K562 (cell line): ENCODE measurements around the gene MTG2. TPM values are rescaled to one million over a fixed set of nuclear protein-coding genes. Genes with fewer than 3 reads are reported as not detected.

Source experiments
- ATAC-seq: fragments of 200-7000 bp; cut with Tn5 transposase; 3 replicates; pipeline ENCODE4 v1.9.1; 2020; ENCODE audit warnings: moderate library complexity
- BruUV-seq: library from RNA; stranded (reverse); fragments of 400-500 nt; replicated peaks from 2 replicates; lab custom pipeline; 2021; lab: Mats Ljungman, UMichigan
- CTCF ChIA-PET: fragments of 300-600 bp; formaldehyde crosslinking; extraction: SDS; loops from one replicate; lab custom pipeline; 2021; ENCODE audit warnings: low intra/inter-chr PET ratio; lab: Yijun Ruan, JAX
- POLR2A ChIA-PET: fragments of 300-600, 350-650 bp; sonication (Branson Sonifier 250); formaldehyde crosslinking; extraction: SDS; loops from one replicate; lab custom pipeline; 2021; ENCODE audit warnings: antibody characterized with exemption, inconsistent platforms; lab: Yijun Ruan, JAX
- DNase-seq, 4 experiments: peaks; one replicate each; pipeline versions ENCODE4 v3.0.0 to v3.0.0-alpha.2; 2011 to 2018; ENCODE audit warnings: low spot score in 3 of 4, mixed read lengths in 3 of 4; ENCODE audit errors: extremely low read depth in 1 of 4
- FAIRE-seq: peaks from 2 replicates; lab custom pipeline; 2011; peaks lifted over from hg19 to GRCh38; lab: Jason Lieb, UNC
- H2AFZ ChIP-seq: 2 replicates; pipeline ENCODE4 v1.6.0; 2011; ENCODE audit warnings: low read depth, low read length, control low read depth, inconsistent platforms
- H3K27ac ChIP-seq: fragments of 200-600 bp; 3 replicates; pipeline ENCODE4 v1.8.0; 2011; ENCODE audit warnings: low read depth, mild to moderate bottlenecking, control low read depth, inconsistent platforms, low read length, moderate library complexity, mixed read lengths; ENCODE audit errors: extremely low read depth
- H3K27me3 ChIP-seq, 2 experiments: fragments of 300-600 bp in 1 of 2; 2 replicates in 1 of 2; 3 replicates in 1 of 2; pipeline versions ENCODE4 v1.6.0 to v1.8.0; 2011; ENCODE audit warnings: inconsistent platforms in 2 of 2, low read length in 2 of 2, mild to moderate bottlenecking in 1 of 2, mixed read lengths in 1 of 2, moderate library complexity in 1 of 2; ENCODE audit not compliant: control insufficient read depth in 2 of 2, insufficient read depth in 2 of 2
- H3K36me3 ChIP-seq: fragments of 300-600 bp; 3 replicates; pipeline ENCODE4 v1.8.0; 2011; ENCODE audit warnings: mild to moderate bottlenecking, low read length, inconsistent platforms; ENCODE audit not compliant: control insufficient read depth, insufficient read depth
- H3K4me1 ChIP-seq, 2 experiments: fragments of 200-600 bp in 1 of 2; replicated peaks in 1 of 2; 2 replicates in 1 of 2; 3 replicates in 1 of 2; pipeline versions ENCODE4 v1.5.1 to v1.8.0; 2011; ENCODE audit warnings: inconsistent platforms in 2 of 2, low read length in 2 of 2, mild to moderate bottlenecking in 1 of 2, mixed read lengths in 1 of 2, moderate library complexity in 1 of 2; ENCODE audit not compliant: control insufficient read depth in 2 of 2, insufficient read depth in 2 of 2
- H3K4me2 ChIP-seq: 2 replicates; pipeline ENCODE4 v1.6.1; 2011; ENCODE audit warnings: low read length, control low read depth, inconsistent platforms, mixed read lengths; ENCODE audit not compliant: insufficient read depth
- H3K4me3 ChIP-seq: fragments of 200-600 bp; sonication (generic), shearing (Covaris generic); 2 replicates; pipeline ENCODE4 v1.5.1; 2016; ENCODE audit warnings: control low read depth, inconsistent platforms
- H3K79me2 ChIP-seq: fragments of 200-600 bp; 3 replicates; pipeline ENCODE4 v1.8.0; 2011; ENCODE audit warnings: low read length, inconsistent platforms; ENCODE audit not compliant: control insufficient read depth, insufficient read depth
- H3K9ac ChIP-seq, 2 experiments: 2 replicates each; pipeline versions ENCODE4 v1.6.0 to v1.6.1; 2011; ENCODE audit warnings: low read depth in 2 of 2, low read length in 2 of 2, control low read depth in 1 of 2, inconsistent platforms in 1 of 2, mild to moderate bottlenecking in 1 of 2, mixed read lengths in 1 of 2; ENCODE audit not compliant: insufficient read depth in 1 of 2
- H3K9me1 ChIP-seq: one replicate; pipeline ENCODE4 v1.6.0; 2011; ENCODE audit warnings: inconsistent platforms, mild to moderate bottlenecking, low read length, moderate library complexity; ENCODE audit not compliant: control insufficient read depth, insufficient read depth
- H3K9me3 ChIP-seq: replicated peaks from 2 replicates; pipeline ENCODE4 v1.5.1; 2011; ENCODE audit warnings: low read depth, low read length, inconsistent platforms; ENCODE audit not compliant: control insufficient read depth, insufficient read depth
- H4K20me1 ChIP-seq: replicated peaks from 2 replicates; pipeline ENCODE4 v1.6.1; 2011; ENCODE audit warnings: low read length, inconsistent platforms, mixed read lengths; ENCODE audit not compliant: control insufficient read depth, insufficient read depth
- GATAD2A ChIP-seq: fragments of 450-650 bp; IDR thresholded peaks from 2 replicates; pipeline ENCODE4 v1.6.1; 2017
- GTF2A2 ChIP-seq: IDR thresholded peaks from 2 replicates; pipeline ENCODE4 v1.6.1; 2016; ENCODE audit warnings: mild to moderate bottlenecking, missing genetic modification characterization, missing compliant biosample characterization
- IRF2 ChIP-seq: sonication (generic); formaldehyde crosslinking; IDR thresholded peaks from 2 replicates; pipeline ENCODE4 v1.8.1; 2022; ENCODE audit warnings: mild to moderate bottlenecking, missing genetic modification reagents
- KAT2B ChIP-seq: IDR thresholded peaks from one replicate; pipeline ENCODE4 v1.6.1; 2012; ENCODE audit warnings: low read depth, mild to moderate bottlenecking, control low read depth, inconsistent platforms, low read length, moderate library complexity
- MECOM ChIP-seq: fragments of 250-450 bp; sonication (Bioruptor Pico); IDR thresholded peaks from 2 replicates; pipeline ENCODE4 v1.8.0; 2022; ENCODE audit warnings: inconsistent platforms
- ZFP36 ChIP-seq: fragments of 150-350 bp; IDR thresholded peaks from 2 replicates; pipeline ENCODE4 v1.6.1; 2018; ENCODE audit warnings: low read length, low read depth; ENCODE audit not compliant: partially characterized antibody
- ZNF551 ChIP-seq: fragments of 250-450 bp; sonication (Bioruptor Pico); IDR thresholded peaks from 2 replicates; pipeline ENCODE4 v1.5.0; 2021; ENCODE audit warnings: mild to moderate bottlenecking, moderate library complexity
- WGBS: fragments of 100-300 bp; shearing (Covaris generic); methylation state at CpG from one replicate; pipeline ENCODE4 v1.1.6; 2016; ENCODE audit warnings: low coverage, mixed read lengths; ENCODE audit not compliant: insufficient coverage; ENCODE audit errors: missing lambda C conversion rate; 5-methylcytosine and 5-hydroxymethylcytosine counted together
- in situ Hi-C: fragments of 300-500 bp; cut with MboI; formaldehyde crosslinking; loops from 4 replicates; pipeline ENCODE4 v1.15.0; 2018; ENCODE audit warnings: inconsistent platforms, mixed read lengths
- intact Hi-C: fragments of 100-400 bp; cut with micrococcal nuclease; formaldehyde crosslinking; loops from 2 replicates; pipeline ENCODE4 v1.14.2; 2022
- polyA plus RNA-seq, 8 experiments: library from polyadenylated mRNA; depleted of rRNA in 4 of 8; stranded (reverse) in 5 of 8; unstranded in 3 of 8; fragments of >200 nt; fragmentation: Nextera tagmentation in 2 of 8; fragmentation: Illumina TruSeq in 1 of 8; extraction: Ambion mirVana in 2 of 8; extraction: Trizol in 1 of 8; gene quantifications; 2 replicates each; pipeline versions ENCODE4 v1.2.1 to v1.2.3, GENCODE V29; 2011 to 2014; ENCODE audit warnings: inconsistent platforms in 1 of 8, missing spikeins in 1 of 8
- total RNA-seq, 7 experiments: library from RNA; depleted of rRNA in 6 of 7; stranded (reverse); fragments of >200 nt in 6 of 7; fragmentation: Illumina TruSeq in 2 of 7; extraction: Trizol in 2 of 7; gene quantifications; 2 replicates each; pipeline versions ENCODE4 v1.2.1 to v1.2.3, GENCODE V29; 2011 to 2021; ENCODE audit warnings: low replicate concordance in 1 of 7
- TF ChIP-seq, protein P1 (sequence below): sonication (generic); formaldehyde crosslinking; IDR thresholded peaks from 2 replicates; pipeline ENCODE4 v1.8.0; 2022; ENCODE audit warnings: mild to moderate bottlenecking, low read depth, missing genetic modification reagents
- TF ChIP-seq, protein P2 (sequence below): fragments of 450-650 bp; IDR thresholded peaks from 2 replicates; pipeline ENCODE4 v1.6.1; 2016; ENCODE audit warnings: low read depth, mild to moderate bottlenecking, moderate library complexity
- TF ChIP-seq, protein P3 (sequence below), 2 experiments: fragments of 450-650 bp in 1 of 2; IDR thresholded peaks; 2 replicates each; pipeline ENCODE4 v1.6.1; 2011 to 2017; ENCODE audit warnings: low read depth in 2 of 2, antibody characterized with exemption in 1 of 2, borderline replicate concordance in 1 of 2, low read length in 1 of 2, mild to moderate bottlenecking in 1 of 2, mixed read lengths in 1 of 2; ENCODE audit not compliant: control insufficient read depth in 1 of 2
- TF ChIP-seq, protein P4 (sequence below), 2 experiments: IDR thresholded peaks; 2 replicates each; pipeline ENCODE4 v1.6.1; 2011; ENCODE audit warnings: borderline replicate concordance in 1 of 2, control low read depth in 1 of 2, low read depth in 1 of 2, low read length in 1 of 2, mild to moderate bottlenecking in 1 of 2, mixed read lengths in 1 of 2, moderate library complexity in 1 of 2; ENCODE audit not compliant: insufficient read depth in 1 of 2, insufficient read length in 1 of 2, poor library complexity in 1 of 2, severe bottlenecking in 1 of 2; ENCODE audit errors: extremely low read depth in 1 of 2

MTG2 gene
- total and polyA plus RNA-seq, 9 of the 15 experiments (the other 6 are each of a cell fraction or from before 2014, with no cell fraction given), result 8.7 to 67.5 (median 44.5) TPM

DNA sequence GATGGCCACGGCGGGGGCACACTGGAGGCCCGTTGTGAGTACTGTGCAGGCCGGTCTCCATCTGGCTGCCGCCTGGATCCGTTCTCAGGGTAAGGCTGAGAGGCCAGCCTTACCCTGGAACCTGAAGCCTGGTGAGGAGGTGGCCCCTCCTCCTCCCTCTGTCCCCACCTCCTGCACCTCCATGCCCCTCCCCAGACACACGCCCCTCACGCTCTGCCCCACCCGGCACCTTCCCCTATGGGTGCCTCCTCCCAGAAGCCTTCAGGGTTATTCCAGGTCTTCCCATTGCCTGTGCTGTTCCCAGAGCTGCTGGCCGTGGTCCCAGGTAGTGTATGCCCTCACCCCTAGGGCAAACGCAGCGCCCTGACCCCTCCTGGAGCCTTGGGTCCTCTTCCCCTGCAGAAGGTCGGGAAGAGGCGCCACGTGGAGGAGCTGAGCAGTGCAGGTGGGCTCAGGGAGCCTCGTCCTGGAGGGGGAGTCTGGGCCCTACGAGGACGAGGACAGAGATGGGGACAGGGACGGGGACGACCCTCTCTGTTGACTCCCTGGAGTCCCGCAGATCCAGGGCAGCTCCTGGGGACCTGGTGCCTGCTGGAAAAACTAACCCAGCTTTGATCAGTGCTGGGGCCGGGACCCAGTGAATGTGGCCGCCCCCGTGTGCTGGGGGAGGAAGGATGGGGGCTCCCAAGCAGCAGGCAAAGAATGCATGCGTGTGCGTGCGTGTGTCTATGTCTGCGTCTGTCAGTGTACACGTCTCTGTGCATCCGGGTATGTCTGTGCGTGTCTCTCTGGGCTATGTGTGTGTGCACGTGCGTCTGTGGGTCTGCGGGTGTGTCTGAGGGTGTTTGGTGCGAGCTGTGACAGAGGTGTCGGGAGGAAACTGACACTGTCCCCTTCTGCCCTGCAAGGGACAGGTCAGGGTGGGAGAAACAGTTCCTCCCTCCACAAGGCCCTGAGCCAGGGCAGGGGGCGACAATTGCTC is 45.4 kb downstream of the MTG2 start:
- no peak for FAIRE-seq
- TF ChIP-seq GATAD2A (no peak), IRF2 (CRISPR knock-in tag) (no peak), MECOM (CRISPR knock-in tag) (no peak), ZNF551 (CRISPR knock-in tag) (no peak), KAT2B (no peak), GTF2A2 (tag) (no peak), ZFP36 (peak; percentile 23)
- TF ChIP-seq, protein P1, sequence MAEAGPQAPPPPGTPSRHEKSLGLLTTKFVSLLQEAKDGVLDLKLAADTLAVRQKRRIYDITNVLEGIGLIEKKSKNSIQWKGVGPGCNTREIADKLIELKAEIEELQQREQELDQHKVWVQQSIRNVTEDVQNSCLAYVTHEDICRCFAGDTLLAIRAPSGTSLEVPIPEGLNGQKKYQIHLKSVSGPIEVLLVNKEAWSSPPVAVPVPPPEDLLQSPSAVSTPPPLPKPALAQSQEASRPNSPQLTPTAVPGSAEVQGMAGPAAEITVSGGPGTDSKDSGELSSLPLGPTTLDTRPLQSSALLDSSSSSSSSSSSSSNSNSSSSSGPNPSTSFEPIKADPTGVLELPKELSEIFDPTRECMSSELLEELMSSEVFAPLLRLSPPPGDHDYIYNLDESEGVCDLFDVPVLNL (CRISPR knock-in tag), result no peak
- TF ChIP-seq, protein P2, sequence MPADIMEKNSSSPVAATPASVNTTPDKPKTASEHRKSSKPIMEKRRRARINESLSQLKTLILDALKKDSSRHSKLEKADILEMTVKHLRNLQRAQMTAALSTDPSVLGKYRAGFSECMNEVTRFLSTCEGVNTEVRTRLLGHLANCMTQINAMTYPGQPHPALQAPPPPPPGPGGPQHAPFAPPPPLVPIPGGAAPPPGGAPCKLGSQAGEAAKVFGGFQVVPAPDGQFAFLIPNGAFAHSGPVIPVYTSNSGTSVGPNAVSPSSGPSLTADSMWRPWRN, result no peak
- TF ChIP-seq, protein P3, sequence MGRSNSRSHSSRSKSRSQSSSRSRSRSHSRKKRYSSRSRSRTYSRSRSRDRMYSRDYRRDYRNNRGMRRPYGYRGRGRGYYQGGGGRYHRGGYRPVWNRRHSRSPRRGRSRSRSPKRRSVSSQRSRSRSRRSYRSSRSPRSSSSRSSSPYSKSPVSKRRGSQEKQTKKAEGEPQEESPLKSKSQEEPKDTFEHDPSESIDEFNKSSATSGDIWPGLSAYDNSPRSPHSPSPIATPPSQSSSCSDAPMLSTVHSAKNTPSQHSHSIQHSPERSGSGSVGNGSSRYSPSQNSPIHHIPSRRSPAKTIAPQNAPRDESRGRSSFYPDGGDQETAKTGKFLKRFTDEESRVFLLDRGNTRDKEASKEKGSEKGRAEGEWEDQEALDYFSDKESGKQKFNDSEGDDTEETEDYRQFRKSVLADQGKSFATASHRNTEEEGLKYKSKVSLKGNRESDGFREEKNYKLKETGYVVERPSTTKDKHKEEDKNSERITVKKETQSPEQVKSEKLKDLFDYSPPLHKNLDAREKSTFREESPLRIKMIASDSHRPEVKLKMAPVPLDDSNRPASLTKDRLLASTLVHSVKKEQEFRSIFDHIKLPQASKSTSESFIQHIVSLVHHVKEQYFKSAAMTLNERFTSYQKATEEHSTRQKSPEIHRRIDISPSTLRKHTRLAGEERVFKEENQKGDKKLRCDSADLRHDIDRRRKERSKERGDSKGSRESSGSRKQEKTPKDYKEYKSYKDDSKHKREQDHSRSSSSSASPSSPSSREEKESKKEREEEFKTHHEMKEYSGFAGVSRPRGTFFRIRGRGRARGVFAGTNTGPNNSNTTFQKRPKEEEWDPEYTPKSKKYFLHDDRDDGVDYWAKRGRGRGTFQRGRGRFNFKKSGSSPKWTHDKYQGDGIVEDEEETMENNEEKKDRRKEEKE (IDR thresholded peaks at IDR 0.05; ENCODE audit: borderline replicate concordance in 1 of 2, control insufficient read depth in 1 of 2, low read depth in 2 of 2, low read length in 1 of 2), result no peak
- TF ChIP-seq, protein P4, sequence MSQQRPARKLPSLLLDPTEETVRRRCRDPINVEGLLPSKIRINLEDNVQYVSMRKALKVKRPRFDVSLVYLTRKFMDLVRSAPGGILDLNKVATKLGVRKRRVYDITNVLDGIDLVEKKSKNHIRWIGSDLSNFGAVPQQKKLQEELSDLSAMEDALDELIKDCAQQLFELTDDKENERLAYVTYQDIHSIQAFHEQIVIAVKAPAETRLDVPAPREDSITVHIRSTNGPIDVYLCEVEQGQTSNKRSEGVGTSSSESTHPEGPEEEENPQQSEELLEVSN (IDR thresholded peaks at IDR 0.05; ENCODE audit: borderline replicate concordance in 1 of 2, extremely low read depth in 1 of 2, insufficient read depth in 1 of 2, insufficient read length in 1 of 2, low read depth in 1 of 2, low read length in 1 of 2, poor library complexity in 1 of 2, severe bottlenecking in 1 of 2), result peak in 1 of 2 experiments; percentile 62

More for the DNA sequence above, 45.4 kb downstream of the MTG2 start:
- ChIA-PET CTCF (no interaction called here), POLR2A (interaction anchor here (0.7 kb wide), 1 partner anchor 10 kb away, joined by 3 read pairs; no protein-coding TSS in a partner anchor)
- peaks cover 6% of the 10 kb centered on the region; the same call in 1 of the 2 replicates for H3K9me3 ChIP-seq
- 25% methylated on average over 31 of the region's 37 CpGs for WGBS
- H3K27ac ChIP-seq, result no peak overlapping the region
- in situ Hi-C loops, result no loop called here
- no peak overlapping the region for H3K9ac ChIP-seq
- no peaks in the 10 kb centered on the region for H3K79me2 ChIP-seq
- H3K36me3 ChIP-seq, result no peaks in the 10 kb centered on the region
- DNase-seq, result peak in 2 of 4 experiments; percentile 49 to 54
- H3K27me3 ChIP-seq, result peaks cover 16 to 42% of the 10 kb centered on the region in 2 experiments; a peak in 4 of 5 replicates
- peaks cover 0 to 31% of the 10 kb centered on the region in 2 experiments; a peak in 2 of 5 replicates for H3K4me1 ChIP-seq
- H3K9me1 ChIP-seq, result no peaks in the 10 kb centered on the region
- intact Hi-C loops, result no loop called here
- no peak overlapping the region; the same call in 1 of the 2 replicates for H3K4me2 ChIP-seq
- no TSS peak for BruUV-seq
- peak; percentile 64 for ATAC-seq
- H4K20me1 ChIP-seq, result peaks cover 2% of the 10 kb centered on the region
- H2AFZ ChIP-seq, result 0 out of 2 replicates have a peak overlapping the region, but pooled peaks have one; percentile 12
- no peak overlapping the region for H3K4me3 ChIP-seq
